Vagina (tissue), 2 donors: ENCODE measurements around the gene COBL. TPM values are rescaled to one million over a fixed set of nuclear protein-coding genes. Genes with fewer than 3 reads are reported as not detected.

Source experiments
- DNase-seq, 2 donors: peaks; one replicate each; pipeline ENCODE4 v3.0.0-alpha.2; 2017; ENCODE audit errors: extremely low spot score in 2 of 2
- H3K27ac ChIP-seq: fragments of 200-600 bp; sonication (generic); one replicate; pipeline ENCODE4 v1.5.1; 2019
- H3K27me3 ChIP-seq: fragments of 200-600 bp; sonication (generic); one replicate; pipeline ENCODE4 v1.5.1; 2019
- H3K36me3 ChIP-seq, 2 donors: fragments of 200-600 bp; sonication (generic); one replicate each; pipeline ENCODE4 v1.5.1; 2017 to 2019
- H3K4me1 ChIP-seq: fragments of 200-600 bp; sonication (generic); one replicate; pipeline ENCODE4 v1.5.1; 2019
- H3K4me3 ChIP-seq, 2 donors: fragments of 200-600 bp; sonication (generic); 1 replicate in 1 of 2; 2 replicates in 1 of 2; pipeline ENCODE4 v1.5.1; 2016 to 2019
- H3K9me3 ChIP-seq: fragments of 200-600 bp; sonication (generic); one replicate; pipeline ENCODE4 v1.5.1; 2019
- POLR2A ChIP-seq, 2 donors: fragments of 450-650 bp; IDR thresholded peaks; one replicate each; pipeline ENCODE4 v1.6.1; 2017; ENCODE audit warnings: antibody characterized with exemption in 2 of 2, mild to moderate bottlenecking in 2 of 2, moderate library complexity in 2 of 2
- POLR2AphosphoS5 ChIP-seq, 2 donors: sonication (generic); formaldehyde crosslinking; IDR thresholded peaks; one replicate each; pipeline ENCODE4 v1.9.0; 2017; ENCODE audit warnings: antibody characterized with exemption in 2 of 2, mild to moderate bottlenecking in 2 of 2, low read depth in 1 of 2; ENCODE audit not compliant: insufficient read depth in 1 of 2
- intact Hi-C: fragments of 100-400 bp; cut with DNase I; formaldehyde crosslinking; loops from one replicate; pipeline ENCODE4 v1.15.1; 2023
- total RNA-seq: library from RNA; depleted of rRNA; stranded (reverse); fragments of >200 nt; gene quantifications from one replicate; pipeline ENCODE4 v1.2.3, GENCODE V29; 2016
- TF ChIP-seq, protein P1 (sequence below), 3 experiments: fragments of 450-650 bp in 2 of 3; fragments of 200-600 bp in 1 of 3; sonication (generic) in 1 of 3; IDR thresholded peaks; one replicate each; pipeline ENCODE4 v1.5.1; 2017 to 2019; ENCODE audit warnings: antibody characterized with exemption in 3 of 3, mild to moderate bottlenecking in 2 of 3, moderate library complexity in 2 of 3

The COBL gene
- total RNA-seq, 1 donor from 2014 or later = 9.3 TPM

DNA sequence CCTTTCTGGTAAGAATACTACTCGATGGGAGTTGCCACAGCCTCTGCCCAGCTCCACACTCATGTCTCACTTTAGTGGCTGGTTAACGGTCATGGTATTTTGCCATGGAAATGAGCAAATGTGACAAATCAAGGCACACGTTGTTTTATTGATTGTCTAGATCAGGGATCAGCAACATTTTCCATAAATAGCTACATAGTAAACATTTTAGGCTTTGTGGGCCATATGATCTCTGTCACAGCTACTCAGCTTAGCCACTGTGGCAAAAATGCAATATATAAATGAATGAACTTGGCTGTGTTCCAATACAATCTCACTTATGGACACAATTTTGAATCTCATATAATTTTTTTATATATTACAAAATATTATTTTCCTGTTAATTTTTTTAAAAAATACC lies 76.9 kb downstream of the COBL start:
- Histone ChIP-seq H3K4me3 (no peak overlapping the region), H3K4me1 (no peaks in the 10 kb centered on the region), H3K9me3 (no peaks in the 10 kb centered on the region), H3K27me3 (no peaks in the 10 kb centered on the region), H3K27ac (no peak overlapping the region), H3K36me3 (no peaks in the 10 kb centered on the region)
- DNase-seq = no peak
- TF ChIP-seq, protein P1, sequence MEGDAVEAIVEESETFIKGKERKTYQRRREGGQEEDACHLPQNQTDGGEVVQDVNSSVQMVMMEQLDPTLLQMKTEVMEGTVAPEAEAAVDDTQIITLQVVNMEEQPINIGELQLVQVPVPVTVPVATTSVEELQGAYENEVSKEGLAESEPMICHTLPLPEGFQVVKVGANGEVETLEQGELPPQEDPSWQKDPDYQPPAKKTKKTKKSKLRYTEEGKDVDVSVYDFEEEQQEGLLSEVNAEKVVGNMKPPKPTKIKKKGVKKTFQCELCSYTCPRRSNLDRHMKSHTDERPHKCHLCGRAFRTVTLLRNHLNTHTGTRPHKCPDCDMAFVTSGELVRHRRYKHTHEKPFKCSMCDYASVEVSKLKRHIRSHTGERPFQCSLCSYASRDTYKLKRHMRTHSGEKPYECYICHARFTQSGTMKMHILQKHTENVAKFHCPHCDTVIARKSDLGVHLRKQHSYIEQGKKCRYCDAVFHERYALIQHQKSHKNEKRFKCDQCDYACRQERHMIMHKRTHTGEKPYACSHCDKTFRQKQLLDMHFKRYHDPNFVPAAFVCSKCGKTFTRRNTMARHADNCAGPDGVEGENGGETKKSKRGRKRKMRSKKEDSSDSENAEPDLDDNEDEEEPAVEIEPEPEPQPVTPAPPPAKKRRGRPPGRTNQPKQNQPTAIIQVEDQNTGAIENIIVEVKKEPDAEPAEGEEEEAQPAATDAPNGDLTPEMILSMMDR (IDR thresholded peaks at IDR 0.05) = no peak
- TF ChIP-seq POLR2A (IDR thresholded peaks at IDR 0.05) (no peak), POLR2AphosphoS5 (IDR thresholded peaks at IDR 0.05; ENCODE audit: insufficient read depth in 1 of 2, low read depth in 1 of 2) (no peak)
- intact Hi-C loops = no loop called here

GRCh38 chr7:51238981-51239495 lies 77.6 kb downstream of the COBL start:
- no peak for TF ChIP-seq POLR2A (IDR thresholded peaks at IDR 0.05)
- no peak for TF ChIP-seq POLR2AphosphoS5 (IDR thresholded peaks at IDR 0.05; ENCODE audit: insufficient read depth in 1 of 2, low read depth in 1 of 2)
- TF ChIP-seq, protein P1 (IDR thresholded peaks at IDR 0.05) = no peak
- Histone ChIP-seq H3K27ac (no peak overlapping the region), H3K9me3 (no peaks in the 10 kb centered on the region), H3K36me3 (no peaks in the 10 kb centered on the region), H3K4me1 (no peaks in the 10 kb centered on the region), H3K27me3 (no peaks in the 10 kb centered on the region), H3K4me3 (no peak overlapping the region)
- no peak for DNase-seq
- intact Hi-C loops = no loop called here

- no peak overlapping the region for H3K4me3 ChIP-seq
- no peaks in the 10 kb centered on the region for H3K9me3 ChIP-seq
- TF ChIP-seq, protein P1 (IDR thresholded peaks at IDR 0.05) = no peak
- TF ChIP-seq POLR2AphosphoS5 (IDR thresholded peaks at IDR 0.05; ENCODE audit: insufficient read depth in 1 of 2, low read depth in 1 of 2) (no peak), POLR2A (IDR thresholded peaks at IDR 0.05) (no peak)
- no peaks in the 10 kb centered on the region for H3K4me1 ChIP-seq
- no peak for DNase-seq
- H3K27ac ChIP-seq = no peak overlapping the region
- no peaks in the 10 kb centered on the region for H3K27me3 ChIP-seq
- no peaks in the 10 kb centered on the region for H3K36me3 ChIP-seq
- intact Hi-C loops = no loop called here
These were observed 79.0 kb downstream of the COBL start for GRCh38 chr7:51237446-51238133.

DNA sequence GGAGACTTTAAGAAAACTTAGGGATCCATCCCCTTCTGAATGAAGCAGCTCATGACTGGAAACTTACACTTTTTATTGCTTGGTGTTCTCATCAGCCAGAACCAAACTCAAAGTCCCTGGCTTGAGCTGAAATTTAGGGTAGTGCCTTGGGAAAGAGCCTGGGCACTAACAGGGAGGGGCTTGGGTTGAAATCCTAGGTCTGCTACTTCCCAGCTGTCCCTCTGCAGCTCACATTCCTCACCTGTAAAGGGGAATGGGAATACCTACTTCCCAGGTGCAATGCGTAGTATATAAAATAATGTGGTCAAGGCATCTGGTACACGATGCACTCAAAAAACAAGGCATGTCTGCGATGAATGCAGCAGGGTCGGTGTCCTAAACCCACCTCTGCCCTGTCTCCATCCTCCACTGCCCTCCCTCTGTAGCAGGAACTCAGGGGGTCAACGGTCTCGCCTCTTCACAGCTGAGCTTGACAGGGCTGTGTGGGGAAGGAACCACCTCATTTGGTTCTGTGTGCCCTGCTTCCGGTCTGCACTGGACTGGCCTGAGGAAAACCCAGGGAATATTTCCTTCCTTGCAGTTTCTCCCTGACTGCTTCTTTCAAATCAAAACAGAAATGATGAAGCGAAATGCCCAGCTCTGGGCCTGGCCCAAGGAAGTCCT lies 80.0 kb downstream of the COBL start:
- intact Hi-C loops = no loop called here
- Histone ChIP-seq H3K4me1 (no peaks in the 10 kb centered on the region), H3K36me3 (no peaks in the 10 kb centered on the region), H3K4me3 (no peak overlapping the region), H3K9me3 (no peaks in the 10 kb centered on the region), H3K27ac (no peak overlapping the region), H3K27me3 (no peaks in the 10 kb centered on the region)
- no peak for DNase-seq
- no peak for TF ChIP-seq POLR2A (IDR thresholded peaks at IDR 0.05)
- TF ChIP-seq POLR2AphosphoS5 (IDR thresholded peaks at IDR 0.05; ENCODE audit: insufficient read depth in 1 of 2, low read depth in 1 of 2) = no peak
- TF ChIP-seq, protein P1 (IDR thresholded peaks at IDR 0.05) = no peak
